Measurements from ENCODE around the gene AP2S1. TPM values are rescaled to one million over a fixed set of nuclear protein-coding genes. Genes with fewer than 3 reads are reported as not detected.

AP2S1 gene
- polyA plus RNA-seq, 1 donor (not counting 4 experiments of a cell fraction or from before 2014, with no cell fraction given), result 183 TPM

- H3K9me3 ChIP-seq (ENCODE audit: control insufficient read depth, low read depth, low read length), result no peaks in the 10 kb centered on the region
- no peak overlapping the region for H3K27ac ChIP-seq (ENCODE audit: control insufficient read depth, insufficient read depth, low read length)
- no peaks in the 10 kb centered on the region for H3K27me3 ChIP-seq (ENCODE audit: control insufficient read depth, extremely low read depth, insufficient read depth, low read length)
- no peak overlapping the region for H3K4me3 ChIP-seq (ENCODE audit: control insufficient read depth in 2 of 3, extremely low read depth in 1 of 3, insufficient read depth in 2 of 3, low read depth in 1 of 3, low read length in 3 of 3)
- peaks cover 0 to under 1% of the 10 kb centered on the region in 2 experiments for H3K36me3 ChIP-seq (ENCODE audit: control insufficient read depth in 2 of 2, extremely low read depth in 1 of 2, insufficient read depth in 2 of 2, low read length in 2 of 2)
- dilution Hi-C loops (cut with MboI; ENCODE audit: extremely low pct_ligation_motif_present, low sequenced_read_pairs), result no loop called here
- peaks cover 1% of the 10 kb centered on the region for H4K20me1 ChIP-seq (ENCODE audit: control insufficient read depth, extremely low read depth, insufficient read depth, low read length)
- H3K4me2 ChIP-seq (ENCODE audit: control insufficient read depth, extremely low read depth, insufficient read depth, low read depth, low read length), result no peak overlapping the region
- peaks cover 19% of the 10 kb centered on the region for H3K79me2 ChIP-seq (ENCODE audit: control insufficient read depth, insufficient read depth, low read length)
- H3K4me1 ChIP-seq (ENCODE audit: control insufficient read depth, extremely low read depth, insufficient read depth, low read length), result peaks cover 22% of the 10 kb centered on the region
- no peak for FAIRE-seq
- no peak for TF ChIP-seq CTCF (optimal IDR thresholded peaks at IDR 0.05 in 1 of 3, IDR thresholded peaks at IDR 0.05 in 1 of 3, conservative IDR thresholded peaks at IDR 0.05 in 1 of 3; ENCODE audit: extremely low read depth in 1 of 3, insufficient read depth in 2 of 3, low read length in 3 of 3)
- no peak for TF ChIP-seq EZH2 (IDR thresholded peaks at IDR 0.05; ENCODE audit: low read length)
- DNase-seq (ENCODE audit: low read depth, low spot score), result no peak
- H2AFZ ChIP-seq (ENCODE audit: control insufficient read depth, low read length), result no peak overlapping the region
- H3K9ac ChIP-seq (ENCODE audit: control insufficient read depth, extremely low read depth, insufficient read depth, low read length), result no peak overlapping the region
- no peaks in the 10 kb centered on the region for H3K9me1 ChIP-seq (ENCODE audit: control insufficient read depth, extremely low read depth, insufficient read depth, low read length)
Measured at GRCh38 chr19:46852830-46853229, 2.2 kb upstream of the AP2S1 start.

- dilution Hi-C loops (cut with MboI; ENCODE audit: extremely low pct_ligation_motif_present, low sequenced_read_pairs), result no loop called here
- Histone ChIP-seq H3K9me3 (ENCODE audit: control insufficient read depth, low read depth, low read length) (no peaks in the 10 kb centered on the region), H3K36me3 (ENCODE audit: control insufficient read depth in 2 of 2, extremely low read depth in 1 of 2, insufficient read depth in 2 of 2, low read length in 2 of 2) (peaks cover 4 to 9% of the 10 kb centered on the region in 2 experiments), H3K9me1 (ENCODE audit: control insufficient read depth, extremely low read depth, insufficient read depth, low read length) (no peaks in the 10 kb centered on the region), H2AFZ (ENCODE audit: control insufficient read depth, low read length) (no peak overlapping the region), H3K4me2 (ENCODE audit: control insufficient read depth, extremely low read depth, insufficient read depth, low read depth, low read length) (peak overlapping the region; percentile 82), H3K79me2 (ENCODE audit: control insufficient read depth, insufficient read depth, low read length) (peaks cover 39% of the 10 kb centered on the region), H3K4me3 (ENCODE audit: control insufficient read depth in 2 of 3, extremely low read depth in 1 of 3, insufficient read depth in 2 of 3, low read depth in 1 of 3, low read length in 3 of 3) (peak overlapping the region; percentile 59 to 91 (median 82)), H3K27ac (ENCODE audit: control insufficient read depth, insufficient read depth, low read length) (peak overlapping the region; percentile 86), H3K27me3 (ENCODE audit: control insufficient read depth, extremely low read depth, insufficient read depth, low read length) (no peaks in the 10 kb centered on the region), H3K9ac (ENCODE audit: control insufficient read depth, extremely low read depth, insufficient read depth, low read length) (peak overlapping the region; percentile 89), H4K20me1 (ENCODE audit: control insufficient read depth, extremely low read depth, insufficient read depth, low read length) (peaks cover 5% of the 10 kb centered on the region), H3K4me1 (ENCODE audit: control insufficient read depth, extremely low read depth, insufficient read depth, low read length) (peaks cover 6% of the 10 kb centered on the region)
- no peak for TF ChIP-seq EZH2 (IDR thresholded peaks at IDR 0.05; ENCODE audit: low read length)
- no peak for TF ChIP-seq CTCF (optimal IDR thresholded peaks at IDR 0.05 in 1 of 3, IDR thresholded peaks at IDR 0.05 in 1 of 3, conservative IDR thresholded peaks at IDR 0.05 in 1 of 3; ENCODE audit: extremely low read depth in 1 of 3, insufficient read depth in 2 of 3, low read length in 3 of 3)
- FAIRE-seq (no peak), DNase-seq (ENCODE audit: low read depth, low spot score) (no peak)
Measured at GRCh38 chr19:46849610-46850009, 1.0 kb downstream of the AP2S1 start.

Data from keratinocyte (primary cell).